HTERT RPE-1 (cell line): ENCODE measurements around the gene PPP3CA.

Source experiments
- in situ Hi-C: fragments of 300-500 bp; cut with MboI; formaldehyde crosslinking; loops from 4 replicates; pipeline ENCODE4 v1.14.3; 2020; ENCODE audit warnings: low sequenced_read_pairs

The PPP3CA gene

GRCh38 chr4:101347267-101347556 lies at the start of gene PPP3CA:
PPP3CA (minus strand) TSS chr4:101347526.
- in situ Hi-C loops = no loop called here

- in situ Hi-C loops = no loop called here
These were observed 45.9 kb upstream of the PPP3CA start for GRCh38 chr4:101393256-101393655.

DNA sequence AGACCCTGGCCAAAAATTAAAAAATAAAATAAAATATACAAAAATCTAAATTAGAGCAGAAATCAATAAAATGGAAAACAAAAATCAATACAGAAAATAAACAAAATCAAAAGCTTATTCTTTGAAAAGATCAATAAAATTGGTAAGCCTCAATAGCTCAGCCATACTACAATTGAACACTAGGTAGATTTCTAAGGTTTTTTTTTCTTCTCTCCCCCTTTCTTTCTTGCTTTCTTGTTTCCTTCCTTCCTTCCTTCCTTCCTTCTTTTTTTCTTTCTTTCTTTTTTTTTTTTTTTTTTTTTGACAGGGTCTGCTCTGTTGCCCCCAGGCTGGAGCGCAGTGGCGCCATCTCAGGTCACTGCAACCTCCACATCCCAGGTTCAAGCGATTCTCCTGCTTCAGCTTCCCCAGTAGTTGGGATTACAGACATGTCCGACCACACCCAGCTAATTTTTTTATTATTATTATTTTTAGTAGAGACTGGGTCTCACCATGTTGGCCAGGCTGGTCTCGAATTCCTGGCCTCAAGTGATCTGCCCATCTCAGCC lies 23.4 kb upstream of the PPP3CA start:
- in situ Hi-C loops = no loop called here

- in situ Hi-C loops = no loop called here
These were observed 19.9 kb upstream of the PPP3CA start for GRCh38 chr4:101367201-101367600.

- in situ Hi-C loops = no loop called here
These were observed 19.0 kb upstream of the PPP3CA start for GRCh38 chr4:101366331-101366730.

DNA sequence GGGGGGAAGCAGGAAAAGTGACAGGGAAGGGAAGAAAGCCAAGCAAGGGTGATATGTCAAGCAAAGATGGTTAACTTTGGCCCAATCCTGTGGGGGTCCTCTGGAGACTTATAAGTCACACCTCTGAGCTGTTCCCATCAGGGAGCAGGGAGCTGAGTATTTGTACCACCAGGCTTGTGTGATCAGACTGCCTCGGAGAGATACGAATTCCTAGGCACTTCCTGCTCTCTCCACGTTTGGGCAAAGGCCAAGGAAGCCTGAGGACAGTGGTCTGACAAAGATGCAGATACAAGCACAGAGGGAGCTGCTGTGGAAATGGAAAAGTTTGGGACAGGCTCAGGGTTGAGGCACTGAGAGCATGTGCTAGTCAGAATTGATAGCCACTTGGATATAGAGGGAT lies 10.4 kb upstream of the PPP3CA start:
- in situ Hi-C loops = no loop called here

- in situ Hi-C loops = no loop called here
These were observed 9.6 kb upstream of the PPP3CA start for GRCh38 chr4:101356928-101357327.

GRCh38 chr4:101355767-101356702 lies 8.7 kb upstream of the PPP3CA start:
- in situ Hi-C loops = no loop called here

GRCh38 chr4:101355246-101355645 lies 7.9 kb upstream of the PPP3CA start:
- in situ Hi-C loops = no loop called here

- in situ Hi-C loops = no loop called here
These were observed 2.4 kb upstream of the PPP3CA start for GRCh38 chr4:101349801-101350064.

GRCh38 chr4:101348995-101349800 lies 1.9 kb upstream of the PPP3CA start:
- in situ Hi-C loops = no loop called here

DNA sequence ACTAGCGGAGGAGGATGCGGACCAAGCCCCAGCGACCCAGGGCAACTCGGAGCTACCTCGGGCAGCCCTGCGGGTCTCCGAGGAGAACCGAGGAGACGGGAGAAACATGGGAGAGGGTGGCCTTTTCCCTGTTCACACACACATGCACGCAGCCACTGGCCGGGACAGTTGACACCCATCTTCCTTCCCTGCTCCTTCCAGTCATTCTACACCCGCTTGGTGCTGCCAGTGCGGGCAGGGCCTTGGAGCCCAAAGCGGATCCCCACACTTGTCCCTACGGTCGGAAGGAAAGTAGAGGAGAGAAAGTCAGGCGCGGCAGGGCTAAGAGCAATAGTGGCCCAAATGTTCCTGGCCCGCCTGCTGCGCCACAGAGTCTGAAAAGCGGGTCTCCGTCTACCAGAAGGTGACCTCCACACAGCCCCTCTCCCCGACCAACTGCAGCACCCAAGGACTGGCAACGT lies 1.1 kb upstream of the PPP3CA start:
- in situ Hi-C loops = no loop called here

- in situ Hi-C loops = no loop called here
These were observed 436 bp upstream of the PPP3CA start for GRCh38 chr4:101347557-101348366.

- in situ Hi-C loops = no loop called here
These were observed 717 bp downstream of the PPP3CA start for GRCh38 chr4:101346351-101347266.

GRCh38 chr4:101345596-101346350 lies 1.6 kb downstream of the PPP3CA start:
- in situ Hi-C loops = no loop called here

DNA sequence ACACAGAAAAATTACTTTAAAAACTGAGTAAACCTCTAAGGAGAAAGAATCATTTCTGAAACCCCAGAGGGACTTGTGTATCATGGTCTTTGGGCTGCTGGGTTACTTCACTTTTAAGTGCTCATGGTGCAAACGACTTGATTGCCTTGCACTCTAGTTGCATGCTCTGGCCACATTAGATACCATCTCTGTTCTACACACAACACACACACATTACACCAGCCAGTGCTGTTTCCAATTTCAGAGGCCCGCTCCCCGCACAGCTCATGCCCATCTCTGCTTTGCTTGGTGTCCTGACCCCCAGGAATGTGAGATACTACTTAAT lies 2.1 kb downstream of the PPP3CA start:
- in situ Hi-C loops = no loop called here

- in situ Hi-C loops = no loop called here
These were observed 8.0 kb downstream of the PPP3CA start for GRCh38 chr4:101339332-101339731.

- in situ Hi-C loops = no loop called here
These were observed 9.6 kb downstream of the PPP3CA start for GRCh38 chr4:101337688-101338087.

- in situ Hi-C loops = no loop called here
These were observed 12.3 kb downstream of the PPP3CA start for GRCh38 chr4:101334963-101335572.
